ENCODE measurements around the gene PSMB10. TPM values are rescaled to one million over a fixed set of nuclear protein-coding genes. Genes with fewer than 3 reads are reported as not detected.
"Not testable (repeated sequence)": the region's sequence is repeated elsewhere in the genome, so short reads cannot be mapped to it uniquely, and the experiment has no call there.

PSMB10 gene
- total RNA-seq, result 89.4 TPM

DNA sequence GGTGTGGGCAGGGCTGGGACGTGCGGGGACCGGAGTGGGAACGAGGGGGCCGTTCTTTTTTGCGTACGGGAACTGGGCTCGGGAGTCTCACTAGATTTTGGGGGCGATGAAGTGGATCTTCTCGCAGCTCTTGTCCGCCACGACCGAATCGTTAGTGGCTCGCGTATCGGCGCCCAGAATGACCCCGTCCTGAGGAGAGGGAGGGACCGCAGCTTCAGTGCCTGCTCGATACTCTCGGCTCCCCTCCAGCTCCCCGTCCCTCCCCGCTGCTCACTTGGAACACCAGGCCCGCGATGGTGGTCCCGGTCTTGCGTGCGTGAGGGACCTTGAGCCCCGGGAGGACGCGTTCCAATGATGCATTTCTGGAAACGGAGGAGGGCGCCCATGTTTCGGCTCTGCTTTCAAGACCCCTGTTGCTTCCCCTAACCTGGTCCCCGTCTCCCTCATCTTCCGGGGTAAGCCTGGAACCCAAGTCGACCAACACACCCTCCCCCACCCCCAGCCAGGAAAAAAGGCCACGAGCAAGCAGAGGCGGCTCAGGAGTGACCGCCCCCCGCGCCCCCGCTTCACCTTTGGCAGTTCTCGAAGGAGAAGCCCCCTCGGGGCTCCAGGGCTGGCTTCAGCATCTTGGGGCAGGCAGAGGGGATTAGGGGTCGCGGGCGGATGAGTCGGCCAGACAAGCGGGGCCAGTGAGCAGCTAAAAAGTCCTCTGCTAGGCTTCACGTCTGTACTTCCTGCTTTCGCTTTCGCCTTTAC, at the start of gene PSMB10:
Gene PSMB10, minus strand, starts transcription at position 727 of the 756 bp plus-strand sequence. Its CDS starts 101 bp downstream, at position 626.
- peak; percentile 84 for DNase-seq (ENCODE audit: low spot score)

- no peak for DNase-seq (ENCODE audit: low spot score)
Measured at GRCh38 chr16:67982011-67982696, 45.5 kb upstream of the PSMB10 start.

DNA sequence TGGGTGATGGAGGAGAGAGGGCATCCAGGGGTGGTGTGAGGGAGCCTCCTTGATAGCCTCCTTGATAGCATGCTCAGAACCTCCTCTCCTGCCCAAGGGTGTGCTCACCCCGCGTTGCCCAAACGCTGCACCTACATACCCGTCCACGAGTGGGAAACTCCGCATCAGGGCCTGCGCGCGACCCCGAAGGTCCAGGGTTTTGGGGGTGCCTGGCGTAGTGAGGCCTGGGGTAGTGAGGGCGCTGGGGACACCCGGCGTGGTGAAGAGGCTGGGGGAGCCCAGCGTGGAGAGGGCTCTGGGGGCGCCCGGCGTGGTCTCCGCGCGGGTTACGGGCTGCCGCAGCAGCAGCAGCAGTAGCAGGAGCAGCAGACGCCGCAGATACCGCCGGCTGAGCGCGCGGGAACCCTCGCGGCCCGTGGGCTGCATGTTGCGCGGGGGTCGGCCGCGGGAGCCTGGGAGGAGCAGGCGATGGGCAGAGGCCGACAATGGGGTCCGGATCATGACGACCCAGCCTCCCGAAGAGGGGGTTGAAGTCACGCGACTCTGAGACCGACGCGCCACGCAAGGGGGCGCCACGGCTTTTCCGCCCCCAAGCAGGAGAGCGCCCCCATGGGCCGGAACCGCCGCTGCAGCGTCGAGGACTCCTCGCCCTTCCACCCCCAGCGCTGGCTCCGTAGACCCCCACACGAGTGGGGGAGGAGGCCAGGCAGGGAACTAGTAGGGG, 43.5 kb upstream of the PSMB10 start, which contains the start of gene DPEP3:
Gene DPEP3, minus strand, starts transcription at position 545 of the 724 bp plus-strand sequence. Its CDS starts 119 bp downstream, at position 426.
- no peak for DNase-seq (ENCODE audit: low spot score)

DNA sequence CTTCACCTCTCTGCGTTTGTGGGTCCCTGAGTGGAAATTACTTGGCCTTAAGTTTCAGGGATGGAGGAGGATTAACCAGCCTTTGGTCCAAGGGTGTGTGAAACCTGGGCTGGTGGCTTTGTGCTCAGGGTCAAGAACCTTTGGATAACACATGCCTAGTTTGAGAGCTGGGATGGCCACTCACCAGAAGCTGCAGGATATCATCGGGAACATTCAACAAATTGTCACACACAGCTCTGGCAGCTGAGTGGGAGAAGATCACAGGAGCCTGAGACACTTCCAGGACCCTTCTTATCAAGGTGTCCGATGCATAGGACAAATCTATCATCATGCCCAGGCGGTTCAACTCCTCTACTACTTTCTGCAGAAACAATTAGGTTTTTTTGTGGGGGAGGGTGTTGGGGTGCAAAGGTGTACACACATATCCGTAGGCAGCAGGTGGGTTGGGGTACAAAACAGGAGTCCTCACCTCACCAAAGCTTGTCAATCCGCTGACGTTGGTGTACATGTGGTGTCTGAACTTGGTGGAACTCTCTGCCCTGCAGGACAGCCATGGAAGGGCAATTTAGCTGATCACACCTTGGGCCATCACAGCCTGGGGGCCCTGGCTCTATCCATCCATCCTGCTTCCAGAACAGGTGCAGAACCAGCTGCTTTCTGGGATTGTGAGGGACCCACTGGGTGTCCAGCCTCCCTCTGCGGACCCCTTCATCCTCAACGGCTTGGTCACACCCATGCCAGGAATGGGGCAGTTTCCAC, 41.0 kb upstream of the PSMB10 start:
- DNase-seq (ENCODE audit: low spot score), result no peak

DNA sequence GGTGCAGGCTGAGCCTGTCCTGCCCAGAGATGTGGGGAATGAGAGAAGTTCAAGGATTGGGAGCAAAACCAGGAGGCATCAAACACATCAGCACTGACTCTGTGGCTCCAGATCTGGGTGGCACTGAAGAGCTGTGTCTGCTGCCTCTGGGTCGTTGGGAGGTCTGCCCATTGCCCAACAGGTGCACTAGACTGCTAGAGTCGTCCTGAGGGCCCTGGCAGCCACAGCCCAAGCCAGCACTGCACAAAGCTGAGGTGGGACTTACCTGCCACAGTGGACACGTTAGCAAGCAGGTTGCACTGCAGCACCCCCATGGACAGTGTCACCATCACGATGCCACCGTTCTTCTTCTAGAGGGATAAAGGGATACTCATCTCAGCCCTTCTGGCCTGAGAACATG, 40.4 kb upstream of the PSMB10 start:
- DNase-seq (ENCODE audit: low spot score), result no peak

DNA sequence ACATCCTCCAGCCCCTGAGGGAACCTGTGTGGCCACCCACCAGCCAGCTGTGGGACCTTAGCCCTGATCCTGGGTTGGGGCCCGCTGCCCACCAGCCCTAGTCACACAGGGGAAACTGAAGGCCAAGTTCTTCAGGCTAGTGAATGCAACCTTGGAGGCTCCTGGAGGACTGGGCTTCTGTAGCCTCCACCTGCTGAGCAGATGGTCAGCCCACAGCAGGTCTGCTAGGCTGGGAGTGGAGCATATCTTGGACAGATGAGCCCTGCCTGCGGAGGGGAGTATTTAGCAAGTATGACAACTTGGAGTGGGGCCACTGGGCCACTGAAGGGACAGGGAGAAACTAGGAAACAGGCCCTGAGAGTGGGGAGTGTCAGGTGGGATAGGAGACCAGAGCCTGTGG, 39.6 kb upstream of the PSMB10 start:
- DNase-seq (ENCODE audit: low spot score), result no peak

- DNase-seq (ENCODE audit: low spot score), result no peak
Measured at GRCh38 chr16:67975321-67976105, 38.9 kb upstream of the PSMB10 start.

DNA sequence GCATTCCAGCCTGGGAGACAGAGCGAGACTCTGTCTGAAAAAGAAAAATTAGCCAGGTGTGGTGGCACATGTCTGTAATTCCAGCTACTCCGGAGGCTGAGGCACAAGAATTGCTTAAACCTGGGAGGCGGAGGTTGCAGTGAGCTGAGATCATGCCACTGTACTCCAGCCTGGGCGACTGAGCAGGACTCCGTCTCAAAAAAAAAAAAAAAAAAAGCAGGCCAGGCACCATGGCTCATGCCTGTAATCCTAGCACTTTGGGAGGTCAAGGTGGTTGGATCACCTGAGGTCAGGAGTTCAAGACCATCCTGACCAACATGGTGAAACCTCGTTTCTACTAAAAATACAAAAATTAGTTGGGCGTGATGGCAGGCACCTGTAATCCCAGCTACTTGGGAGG, 35.6 kb upstream of the PSMB10 start:
- not testable (repeated sequence) for DNase-seq (ENCODE audit: low spot score)

DNA sequence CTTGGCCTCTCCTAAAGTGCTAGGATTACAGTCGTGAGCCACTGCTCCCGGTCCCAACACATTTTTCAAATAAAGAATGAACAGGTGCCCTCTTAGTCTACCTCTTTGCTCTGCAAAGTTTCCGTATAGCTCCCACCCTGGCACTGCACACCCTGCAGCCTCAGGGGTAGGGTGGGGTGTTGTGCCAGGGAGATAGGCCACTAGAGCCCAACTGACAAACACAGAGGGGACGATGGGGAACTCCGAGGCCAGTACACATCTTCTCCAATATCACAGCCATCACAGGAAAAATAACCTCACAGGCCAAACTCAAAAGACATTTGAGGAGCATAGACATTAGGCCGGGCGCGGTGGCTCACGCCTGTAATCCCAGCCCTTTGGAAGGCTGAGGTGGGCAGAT, 34.5 kb upstream of the PSMB10 start:
- no peak for DNase-seq (ENCODE audit: low spot score)

- DNase-seq (ENCODE audit: low spot score), result no peak
Measured at GRCh38 chr16:67969254-67970039, 32.8 kb upstream of the PSMB10 start.

DNA sequence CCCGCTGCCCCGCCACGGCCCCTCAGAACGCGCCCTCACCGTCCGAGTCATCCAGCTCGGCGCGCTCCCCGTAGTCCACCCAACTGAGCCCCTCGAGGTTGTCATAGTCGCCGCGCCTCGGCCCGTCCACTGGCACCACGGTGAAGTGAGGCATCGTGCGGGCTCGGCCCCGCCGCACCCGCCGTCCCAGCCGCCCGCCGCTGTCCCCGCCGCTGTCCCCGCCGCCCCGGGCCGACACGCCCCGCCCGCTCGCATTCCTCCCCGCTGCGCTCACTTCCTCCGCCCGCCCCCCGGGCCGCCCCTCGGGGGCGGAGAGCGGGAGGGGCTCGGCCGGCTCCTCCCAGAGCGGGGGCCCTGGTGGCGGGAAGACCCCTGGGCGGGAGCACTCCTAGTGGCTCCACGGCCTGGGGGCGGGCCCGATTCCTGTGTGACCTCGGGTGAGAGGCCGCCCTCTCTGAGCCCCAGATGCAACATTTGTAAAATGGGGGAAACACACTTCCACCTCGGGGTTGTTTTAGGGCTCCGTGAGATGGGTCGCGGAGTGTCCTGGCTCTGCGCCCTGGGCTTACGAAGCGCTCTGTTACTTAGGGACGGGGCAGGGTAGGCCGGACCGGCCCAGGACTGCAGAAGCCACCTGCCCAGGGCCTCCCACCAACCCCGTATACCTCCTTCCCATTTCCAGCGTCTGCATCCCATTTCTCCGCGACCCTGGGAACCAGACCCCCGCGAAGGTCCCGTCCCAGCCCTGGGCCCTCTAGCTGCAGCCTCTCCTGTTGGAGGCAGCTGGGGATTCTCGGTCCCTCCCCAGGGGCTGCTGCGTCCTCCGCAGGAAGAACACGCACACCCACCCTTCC, 32.0 kb upstream of the PSMB10 start, which contains the start of gene SLC12A4:
Gene SLC12A4, minus strand, starts transcription at position 238 of the 854 bp plus-strand sequence. Its CDS starts 84 bp downstream, at position 154.
- DNase-seq (ENCODE audit: low spot score), result peak; percentile 88

DNA sequence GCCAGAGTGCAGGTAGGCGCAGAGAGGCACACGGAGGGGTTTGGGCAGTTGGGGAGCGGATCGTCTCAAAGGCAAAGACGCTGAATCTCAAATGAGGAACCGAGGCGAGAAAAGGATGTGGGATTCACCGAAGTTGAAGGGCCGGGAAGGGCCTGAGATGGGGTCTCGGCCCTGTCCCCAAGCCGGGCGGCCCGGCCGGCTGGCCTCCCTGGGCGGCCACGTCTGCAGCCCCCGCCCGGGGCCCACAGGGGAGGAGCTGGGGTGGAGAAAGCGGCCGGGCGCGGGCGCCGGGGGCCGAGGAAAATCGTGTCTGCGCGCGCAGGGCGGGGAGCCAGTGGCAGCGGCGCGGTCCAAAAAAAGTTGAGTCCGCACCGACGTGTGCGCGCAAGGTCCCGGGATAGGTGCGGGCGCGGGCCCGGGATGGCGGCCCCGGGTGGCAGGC, 31.3 kb upstream of the PSMB10 start:
- peak; percentile 71 for DNase-seq (ENCODE audit: low spot score)

GRCh38 chr16:67967183-67967957, 30.7 kb upstream of the PSMB10 start:
- DNase-seq (ENCODE audit: low spot score), result no peak

DNA sequence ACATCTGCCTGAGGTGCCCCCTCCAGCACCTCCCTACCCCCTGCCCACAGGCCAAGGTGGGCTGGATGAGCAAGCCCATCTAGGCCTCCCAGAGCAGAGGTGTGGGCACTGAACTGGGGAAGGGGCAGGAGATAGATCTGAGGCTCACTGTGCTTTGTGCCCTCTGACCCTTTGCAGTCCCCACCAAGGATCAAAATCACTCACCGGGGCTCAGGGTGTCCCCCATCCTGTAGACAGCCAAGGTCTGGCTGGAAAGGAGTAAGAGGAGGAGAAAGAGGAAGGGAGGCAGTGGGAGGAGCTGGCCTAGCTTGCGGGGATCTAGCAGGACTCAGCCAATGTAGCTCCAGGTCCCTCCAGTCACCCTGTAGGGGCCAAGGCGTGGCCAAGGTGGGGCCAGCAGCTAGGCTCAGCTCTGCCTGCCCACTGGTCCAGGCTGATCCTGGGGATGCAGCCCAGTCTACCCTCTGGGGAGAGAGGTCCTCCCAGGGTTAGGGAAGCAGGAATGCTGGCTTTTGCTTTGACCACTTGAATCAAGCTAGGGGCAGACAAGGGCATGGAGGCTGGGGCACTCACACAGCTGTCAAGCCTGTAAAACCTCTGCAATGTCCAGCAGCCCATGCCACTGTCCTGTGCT, 30.0 kb upstream of the PSMB10 start:
- DNase-seq (ENCODE audit: low spot score), result peak; percentile 64

GRCh38 chr16:67965668-67966548, 29.3 kb upstream of the PSMB10 start:
- no peak for DNase-seq (ENCODE audit: low spot score)

- DNase-seq (ENCODE audit: low spot score), result no peak
Measured at GRCh38 chr16:67964477-67965131, 28.0 kb upstream of the PSMB10 start.

All from ureter (tissue), 1 donor.